GM12878 (cell line): ENCODE measurements around the gene PHF14. TPM values are rescaled to one million over a fixed set of nuclear protein-coding genes. Genes with fewer than 3 reads are reported as not detected.

Source experiments
- ATAC-seq: fragments of 200-7000 bp; cut with Tn5 transposase; 3 replicates; pipeline ENCODE4 v1.9.1; 2020; ENCODE audit warnings: mild to moderate bottlenecking, moderate library complexity
- BruUV-seq: library from RNA; stranded (reverse); fragments of 400-500 nt; replicated peaks from 2 replicates; lab custom pipeline; 2021; lab: Mats Ljungman, UMichigan
- CTCF ChIA-PET: fragments of 300-600 bp; sonication (Branson Sonifier 250); formaldehyde crosslinking; extraction: SDS; loops from one replicate; lab custom pipeline; 2021; ENCODE audit warnings: inconsistent platforms; lab: Yijun Ruan, JAX
- POLR2A ChIA-PET: fragments of 350-600 bp; formaldehyde crosslinking; extraction: SDS; loops from one replicate; lab custom pipeline; 2021; ENCODE audit warnings: inconsistent platforms; lab: Charles Lee
- RAD21 ChIA-PET: fragments of 300-600 bp; sonication (Branson Sonifier 250); formaldehyde crosslinking; loops from one replicate; lab custom pipeline; 2023; ENCODE audit warnings: antibody characterized with exemption; ENCODE audit not compliant: unreplicated experiment; lab: Charles Lee
- SMC1A ChIA-PET: fragments of 300-600 bp; sonication (Branson Sonifier 250); formaldehyde crosslinking; loops from one replicate; lab custom pipeline; 2023; ENCODE audit not compliant: unreplicated experiment, uncharacterized antibody; lab: Charles Lee
- DNase-seq: peaks from one replicate; pipeline ENCODE4 v3.0.0-alpha.2; 2011; ENCODE audit warnings: low read depth, low spot score
- FAIRE-seq: peaks from 3 replicates; lab custom pipeline; 2011; peaks lifted over from hg19 to GRCh38; lab: Jason Lieb, UNC
- H2AFZ ChIP-seq: 2 replicates; pipeline ENCODE4 v1.6.0; 2011; ENCODE audit warnings: low read depth, low read length, control low read depth; ENCODE audit not compliant: control insufficient read depth
- H3K27ac ChIP-seq: 2 replicates; pipeline ENCODE4 v1.5.1; 2011; ENCODE audit warnings: control low read depth; ENCODE audit not compliant: control insufficient read depth, insufficient read depth
- H3K27me3 ChIP-seq, 2 experiments: replicated peaks in 1 of 2; 2 replicates each; pipeline versions ENCODE4 v1.6.0 to v1.6.1; 2011; ENCODE audit warnings: low read length in 1 of 2; ENCODE audit not compliant: control insufficient read depth in 2 of 2, insufficient read depth in 2 of 2
- H3K36me3 ChIP-seq, 2 experiments: 2 replicates each; pipeline ENCODE4 v1.5.1; 2011; ENCODE audit warnings: low read length in 1 of 2; ENCODE audit not compliant: control insufficient read depth in 2 of 2, insufficient read depth in 2 of 2
- H3K4me1 ChIP-seq: 2 replicates; pipeline ENCODE4 v1.6.1; 2011; ENCODE audit warnings: mild to moderate bottlenecking, low read length, moderate library complexity, mixed read lengths; ENCODE audit not compliant: control insufficient read depth, insufficient read depth
- H3K4me2 ChIP-seq: 2 replicates; pipeline ENCODE4 v1.6.0; 2011; ENCODE audit warnings: control low read depth; ENCODE audit not compliant: control insufficient read depth, insufficient read depth
- H3K4me3 ChIP-seq: fragments of 200-600 bp; sonication (generic); 2 replicates; pipeline ENCODE4 v1.5.1; 2016
- H3K79me2 ChIP-seq: 2 replicates; pipeline ENCODE4 v1.6.0; 2011; ENCODE audit warnings: low read length; ENCODE audit not compliant: control insufficient read depth, insufficient read depth
- H3K9ac ChIP-seq: 2 replicates; pipeline ENCODE4 v1.8.0; 2011; ENCODE audit warnings: low read length, control low read depth, mixed read lengths; ENCODE audit not compliant: control insufficient read depth, insufficient read depth
- H3K9me3 ChIP-seq: replicated peaks from 3 replicates; pipeline ENCODE4 v1.5.1; 2011; ENCODE audit warnings: mild to moderate bottlenecking, low read length; ENCODE audit not compliant: control insufficient read depth, insufficient read depth
- H4K20me1 ChIP-seq: 2 replicates; pipeline ENCODE4 v1.6.0; 2011; ENCODE audit not compliant: control insufficient read depth, insufficient read depth
- CBFB ChIP-seq: IDR thresholded peaks from 2 replicates; pipeline ENCODE4 v1.6.1; 2016; ENCODE audit warnings: antibody characterized with exemption, low read depth
- GABPA ChIP-seq: IDR thresholded peaks from 2 replicates; pipeline ENCODE4 v1.6.1; 2014; ENCODE audit warnings: antibody characterized with exemption, low read depth, mild to moderate bottlenecking, inconsistent platforms
- KDM1A ChIP-seq: fragments of 200-600 bp; sonication (generic); IDR thresholded peaks from 2 replicates; pipeline ENCODE4 v1.6.1; 2016; ENCODE audit warnings: borderline replicate concordance
- LARP7 ChIP-seq: fragments of 450-650 bp; IDR thresholded peaks from 2 replicates; pipeline ENCODE4 v1.6.1; 2017; ENCODE audit warnings: mild to moderate bottlenecking
- MEF2A ChIP-seq: IDR thresholded peaks from 2 replicates; pipeline ENCODE4 v1.6.1; 2011; ENCODE audit warnings: low read depth, mild to moderate bottlenecking, low read length, moderate library complexity; ENCODE audit not compliant: insufficient read depth
- PML ChIP-seq: IDR thresholded peaks from 2 replicates; pipeline ENCODE4 v1.6.1; 2012; ENCODE audit warnings: low read length, inconsistent platforms
- PRDM15 ChIP-seq: fragments of 450-650 bp; formaldehyde crosslinking; IDR thresholded peaks from 2 replicates; pipeline ENCODE4 v1.4.0; 2020; ENCODE audit warnings: mild to moderate bottlenecking, moderate library complexity
- RBBP5 ChIP-seq: fragments of 200-600 bp; sonication (generic); conservative IDR thresholded peaks from 2 replicates; pipeline ENCODE4 v1.6.1; 2016
- TCF3 ChIP-seq: IDR thresholded peaks from 2 replicates; pipeline ENCODE4 v1.6.1; 2012; ENCODE audit warnings: low read depth, mild to moderate bottlenecking, low read length, borderline replicate concordance; ENCODE audit not compliant: insufficient read depth
- USF1 ChIP-seq: IDR thresholded peaks from 2 replicates; pipeline ENCODE4 v1.6.1; 2011; ENCODE audit warnings: borderline replicate concordance, low read depth, mild to moderate bottlenecking, moderate library complexity, mixed read lengths, low read length; ENCODE audit not compliant: insufficient read depth; ENCODE audit errors: extremely low read length
- ZBTB11 ChIP-seq: fragments of 450-650 bp; formaldehyde crosslinking; IDR thresholded peaks from 2 replicates; pipeline ENCODE4 v1.5.0; 2022; ENCODE audit warnings: mild to moderate bottlenecking, missing genetic modification characterization
- ZZZ3 ChIP-seq: IDR thresholded peaks from 2 replicates; pipeline ENCODE4 v1.6.1; 2011; ENCODE audit warnings: low read depth; ENCODE audit not compliant: control insufficient read depth, insufficient read length
- WGBS: methylation state at CpG from one replicate; pipeline ENCODE4 v1.1.6; 2016; ENCODE audit warnings: low lambda C conversion rate; ENCODE audit not compliant: insufficient replicate concordance, insufficient coverage; ENCODE audit errors: missing lambda C conversion rate; 5-methylcytosine and 5-hydroxymethylcytosine counted together
- in situ Hi-C: fragments of 300-500 bp; cut with MboI; formaldehyde crosslinking; loops from 9 replicates; pipeline ENCODE4 v1.14.3; 2018; ENCODE audit warnings: mixed read lengths
- intact Hi-C: fragments of 100-400 bp; cut with micrococcal nuclease; formaldehyde crosslinking; loops from one replicate; pipeline ENCODE4 v1.14.2; 2022; ENCODE audit not compliant: unreplicated experiment
- polyA plus RNA-seq, 11 experiments: library from polyadenylated mRNA; depleted of rRNA in 4 of 11; unstranded in 6 of 11; stranded (reverse) in 5 of 11; fragments of >200 nt; fragmentation: Nextera tagmentation in 4 of 11; fragmentation: Illumina TruSeq in 1 of 11; extraction: Ambion mirVana in 4 of 11; extraction: Trizol in 1 of 11; gene quantifications; 1 replicate in 1 of 11; 2 replicates in 10 of 11; pipeline versions ENCODE4 v1.2.1 to v1.2.3, GENCODE V29; 2011 to 2016; ENCODE audit warnings: inconsistent platforms in 2 of 11, missing spikeins in 2 of 11, low read depth in 1 of 11
- total RNA-seq, 4 experiments: library from RNA; depleted of rRNA in 3 of 4; stranded (reverse); fragments of >200 nt in 3 of 4; fragmentation: Illumina TruSeq in 1 of 4; extraction: Trizol in 1 of 4; gene quantifications; 2 replicates each; pipeline versions ENCODE4 v1.2.1 to v1.2.3, GENCODE V29; 2013 to 2021

PHF14 gene
- total and polyA plus RNA-seq, 10 of the 15 experiments (the other 5 are each of a cell fraction or from before 2014, with no cell fraction given) = 21.3 to 47.1 (median 29.9) TPM

- no peak for TF ChIP-seq PRDM15 (CRISPR knock-in tag)
- TF ChIP-seq TCF3 = no peak
- TF ChIP-seq, all 136 proteins: peak for 0
Measured at GRCh38 chr7:11168650-11169170, 195.0 kb downstream of the PHF14 start (continued).

GRCh38 chr7:11170175-11170574 lies 196.5 kb downstream of the PHF14 start:
- no peaks in the 10 kb centered on the region for H3K27me3 ChIP-seq
- FAIRE-seq = no peak
- no peak overlapping the region for H3K4me3 ChIP-seq
- no peak for ATAC-seq
- no peaks in the 10 kb centered on the region for H3K9me3 ChIP-seq
- ChIA-PET SMC1A (no interaction called here), RAD21 (no interaction called here), POLR2A (no interaction called here), CTCF (no interaction called here)
- H3K79me2 ChIP-seq = no peaks in the 10 kb centered on the region
- no peaks in the 10 kb centered on the region for H4K20me1 ChIP-seq
- no peak overlapping the region for H2AFZ ChIP-seq
- H3K27ac ChIP-seq = no peak overlapping the region
- no peaks in the 10 kb centered on the region for H3K4me1 ChIP-seq
- WGBS = 78% methylated on average over 2 of the region's 2 CpGs
- H3K9ac ChIP-seq = no peak overlapping the region
- no TSS peak for BruUV-seq
- intact Hi-C loops = no loop called here
- no peak overlapping the region for H3K4me2 ChIP-seq
- no peaks in the 10 kb centered on the region for H3K36me3 ChIP-seq
- DNase-seq = no peak
- in situ Hi-C loops = no loop called here
- TF ChIP-seq USF1 (no peak), CBFB (no peak), ZZZ3 (no peak), MEF2A (no peak), RBBP5 (no peak), ZBTB11 (CRISPR knock-in tag) (no peak), PML (no peak), LARP7 (no peak), KDM1A (no peak), GABPA (no peak)
